ENCODE measurements around the gene RASA1. TPM values are rescaled to one million over a fixed set of nuclear protein-coding genes. Genes with fewer than 3 reads are reported as not detected.

Gene RASA1
- total and polyA plus RNA-seq, 9 of the 15 experiments (the other 6 are each of a cell fraction or from before 2014, with no cell fraction given) = 3.2 to 17.3 (median 9.2) TPM

DNA sequence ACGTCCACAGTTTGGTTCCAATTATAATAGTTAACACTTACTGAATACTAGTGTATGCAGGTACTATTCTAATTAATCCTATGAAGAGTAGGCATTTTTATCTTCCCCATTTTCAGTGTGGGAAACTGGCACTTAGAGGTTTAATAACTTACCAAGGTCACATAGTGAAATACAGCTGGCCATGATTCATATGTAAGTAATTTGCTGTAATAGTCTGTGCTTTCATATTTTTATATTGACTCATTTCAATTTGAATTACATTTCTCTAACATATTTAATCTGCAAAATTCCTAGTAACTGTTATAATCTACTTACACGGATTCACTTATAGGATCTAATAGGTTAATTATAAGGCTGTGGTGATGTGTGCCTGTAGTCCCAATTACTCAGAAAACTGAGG is 125.6 kb downstream of the RASA1 start:
- in situ Hi-C loops (cut with MboI) (no loop called here), intact Hi-C loops (cut with micrococcal nuclease) (loop anchor here (5.0 to 10.0 kb wide), 2 partner anchors 129 to 321 kb away; partner anchors contain the start of gene RASA1)
- TF ChIP-seq SETDB1 (IDR thresholded peaks at IDR 0.05; ENCODE audit: low read length) (no peak), HNRNPH1 (optimal IDR thresholded peaks at IDR 0.05; ENCODE audit: low read depth, low read length) (peak; percentile 2), BCLAF1 (IDR thresholded peaks at IDR 0.05; ENCODE audit: borderline replicate concordance in 1 of 2, control insufficient read depth in 1 of 2, low read depth in 2 of 2, low read length in 1 of 2) (no peak), SMARCA4 (IDR thresholded peaks at IDR 0.05) (no peak), ZNF143 (CRISPR knock-in tag; IDR thresholded peaks at IDR 0.05) (no peak)
- BruUV-seq (replicated peaks) = no TSS peak
- no peak for FAIRE-seq
- Histone ChIP-seq H3K4me2 (ENCODE audit: insufficient read depth, low read length) (no peak overlapping the region), H3K9me3 (replicated peaks; ENCODE audit: control insufficient read depth, insufficient read depth, low read depth, low read length) (no peaks in the 10 kb centered on the region), H3K79me2 (ENCODE audit: control insufficient read depth, insufficient read depth, low read length) (peaks cover 13% of the 10 kb centered on the region; the same call in 2 of the 3 replicates), H3K9ac (ENCODE audit: insufficient read depth in 1 of 2, low read depth in 2 of 2, low read length in 2 of 2) (no peak overlapping the region), H3K27me3 (ENCODE audit: control insufficient read depth in 2 of 2, insufficient read depth in 2 of 2, low read length in 2 of 2) (no peaks in the 10 kb centered on the region), H3K4me1 (replicated peaks in 1 of 2; ENCODE audit: control insufficient read depth in 2 of 2, insufficient read depth in 2 of 2, low read length in 2 of 2) (no peaks in the 10 kb centered on the region), H3K36me3 (ENCODE audit: control insufficient read depth, insufficient read depth, low read length) (peaks cover 98% of the 10 kb centered on the region), H3K4me3 (no peak overlapping the region), H2AFZ (ENCODE audit: low read depth, low read length) (no peak overlapping the region), H3K27ac (ENCODE audit: extremely low read depth, low read depth, low read length) (no peak overlapping the region), H3K9me1 (ENCODE audit: control insufficient read depth, insufficient read depth, low read length) (no peaks in the 10 kb centered on the region), H4K20me1 (replicated peaks; ENCODE audit: control insufficient read depth, insufficient read depth, low read length) (no peaks in the 10 kb centered on the region)
- ChIA-PET POLR2A (no interaction called here), CTCF (ENCODE audit: low intra/inter-chr PET ratio) (no interaction called here)
- ATAC-seq = no peak
- WGBS (ENCODE audit: insufficient coverage, low coverage, missing lambda C conversion rate) = 88% methylated on average over 2 of the region's 2 CpGs
- no peak for DNase-seq (ENCODE audit: extremely low read depth in 1 of 4, low spot score in 3 of 4)

Measured in K562 (cell line).